ENCODE results near the gene DHCR24.

The DHCR24 gene

GRCh38 chr1:54864460-54865208 is 22.4 kb downstream of the DHCR24 start:
- no peak for FAIRE-seq

- no peak for FAIRE-seq
Observed at GRCh38 chr1:54863267-54863665, 23.7 kb downstream of the DHCR24 start.

DNA sequence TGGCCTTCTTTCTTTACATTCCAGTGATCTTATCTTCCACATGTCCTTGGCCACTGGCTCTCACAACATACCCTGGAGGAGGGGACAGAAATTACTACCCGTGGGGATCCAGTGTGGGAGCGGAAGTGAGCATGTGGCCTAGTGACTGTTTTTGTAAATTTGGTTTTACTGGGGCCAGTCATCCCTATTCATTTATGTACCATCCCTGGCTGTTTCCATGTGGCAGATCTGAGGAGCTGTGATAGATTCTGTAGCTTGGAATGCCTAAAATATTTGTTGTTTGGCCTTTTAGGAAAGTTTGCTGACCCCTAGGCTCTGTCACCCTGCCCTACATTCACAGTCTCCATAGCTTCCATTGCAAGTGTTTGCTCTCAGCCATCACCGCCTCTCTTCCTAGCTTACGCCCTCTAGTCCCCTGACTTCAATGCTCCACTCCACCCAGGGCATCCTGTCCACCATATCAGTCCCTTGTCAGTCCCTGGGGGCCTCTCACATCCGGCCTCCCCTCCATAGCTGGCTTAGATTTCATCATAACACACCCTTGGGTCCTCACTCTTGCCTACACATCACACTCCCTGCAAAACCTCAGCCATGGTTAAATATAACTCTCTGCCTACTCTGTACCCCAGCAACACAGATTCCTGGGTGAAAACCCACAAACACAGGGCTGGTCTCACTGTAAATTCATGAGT is 25.8 kb downstream of the DHCR24 start:
- no peak for FAIRE-seq

DNA sequence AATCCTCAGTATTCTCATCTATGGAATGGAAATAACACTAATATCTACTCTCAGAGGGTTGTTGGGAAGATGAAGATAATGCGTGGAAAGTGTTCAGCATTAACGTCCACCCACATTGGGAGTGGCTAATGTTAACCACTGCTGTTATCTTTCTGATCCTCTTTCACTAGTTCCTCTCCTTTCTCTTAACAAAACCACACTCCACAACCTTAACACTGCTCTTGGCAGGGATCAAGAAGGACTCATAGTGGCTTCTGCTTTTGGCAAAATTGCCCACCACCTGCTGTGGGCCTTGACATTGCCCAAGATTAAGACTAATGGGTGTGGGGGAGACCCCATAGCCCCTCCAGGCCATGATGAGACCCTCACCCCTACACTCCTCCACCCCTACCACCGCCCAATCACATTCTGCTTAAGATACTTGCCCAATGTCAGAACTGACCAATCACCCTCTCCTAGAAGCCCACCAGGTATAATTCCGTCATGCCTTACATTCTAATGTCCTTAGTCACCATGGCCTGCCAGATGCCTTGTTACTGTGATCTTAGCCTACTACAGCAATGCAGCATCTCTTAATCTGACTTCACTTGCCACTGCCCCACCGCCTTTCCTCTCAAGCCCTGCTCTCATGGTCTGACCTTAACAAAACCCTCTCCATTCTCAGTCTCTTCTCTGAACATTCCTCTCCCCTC is 27.1 kb downstream of the DHCR24 start:
- FAIRE-seq = no peak

GRCh38 chr1:54857746-54858561 is 29.0 kb downstream of the DHCR24 start:
- FAIRE-seq = no peak

GRCh38 chr1:54857141-54857540 is 29.9 kb downstream of the DHCR24 start:
- FAIRE-seq = no peak

GRCh38 chr1:54854381-54855020 is 32.5 kb downstream of the DHCR24 start:
- FAIRE-seq = no peak

GRCh38 chr1:54853793-54854370 is 33.1 kb downstream of the DHCR24 start:
- FAIRE-seq = no peak

GRCh38 chr1:54853096-54853792 is 33.8 kb downstream of the DHCR24 start:
- FAIRE-seq = no peak

DNA sequence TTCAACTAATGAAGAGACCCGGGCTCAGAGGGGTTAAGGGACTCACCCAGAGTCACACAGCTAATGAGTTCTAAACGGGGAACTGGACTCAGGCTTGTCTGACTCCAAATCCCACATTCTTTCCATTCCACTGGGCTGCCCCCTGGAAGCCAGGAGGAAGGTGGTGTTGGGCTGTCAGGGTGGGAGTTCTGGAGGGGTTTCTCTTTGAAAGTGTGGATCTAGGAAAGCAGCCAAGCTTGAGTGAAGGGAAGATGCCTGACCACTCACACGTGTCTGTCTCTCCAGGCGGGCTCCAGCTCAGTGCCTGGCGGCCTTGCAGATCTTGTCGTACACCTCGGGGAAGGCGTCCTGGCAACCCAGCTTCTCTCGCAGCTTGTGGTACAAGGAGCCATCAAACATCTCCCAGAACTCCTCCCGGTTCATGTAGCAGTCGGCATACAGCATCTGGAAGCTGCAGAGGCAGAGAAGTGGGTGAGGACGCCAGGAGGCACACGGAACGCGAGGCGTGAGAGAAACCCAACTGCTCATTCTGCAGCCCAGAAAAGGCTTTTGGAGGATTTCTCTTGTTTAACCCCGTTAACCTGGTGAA is 35.0 kb downstream of the DHCR24 start:
- no peak for FAIRE-seq

GRCh38 chr1:54851406-54851805 is 35.6 kb downstream of the DHCR24 start:
- FAIRE-seq = no peak

- no peak for FAIRE-seq
Observed at GRCh38 chr1:54850737-54851136, 36.3 kb downstream of the DHCR24 start.

- no peak for FAIRE-seq
Observed at GRCh38 chr1:54850069-54850730, 36.8 kb downstream of the DHCR24 start.

DNA sequence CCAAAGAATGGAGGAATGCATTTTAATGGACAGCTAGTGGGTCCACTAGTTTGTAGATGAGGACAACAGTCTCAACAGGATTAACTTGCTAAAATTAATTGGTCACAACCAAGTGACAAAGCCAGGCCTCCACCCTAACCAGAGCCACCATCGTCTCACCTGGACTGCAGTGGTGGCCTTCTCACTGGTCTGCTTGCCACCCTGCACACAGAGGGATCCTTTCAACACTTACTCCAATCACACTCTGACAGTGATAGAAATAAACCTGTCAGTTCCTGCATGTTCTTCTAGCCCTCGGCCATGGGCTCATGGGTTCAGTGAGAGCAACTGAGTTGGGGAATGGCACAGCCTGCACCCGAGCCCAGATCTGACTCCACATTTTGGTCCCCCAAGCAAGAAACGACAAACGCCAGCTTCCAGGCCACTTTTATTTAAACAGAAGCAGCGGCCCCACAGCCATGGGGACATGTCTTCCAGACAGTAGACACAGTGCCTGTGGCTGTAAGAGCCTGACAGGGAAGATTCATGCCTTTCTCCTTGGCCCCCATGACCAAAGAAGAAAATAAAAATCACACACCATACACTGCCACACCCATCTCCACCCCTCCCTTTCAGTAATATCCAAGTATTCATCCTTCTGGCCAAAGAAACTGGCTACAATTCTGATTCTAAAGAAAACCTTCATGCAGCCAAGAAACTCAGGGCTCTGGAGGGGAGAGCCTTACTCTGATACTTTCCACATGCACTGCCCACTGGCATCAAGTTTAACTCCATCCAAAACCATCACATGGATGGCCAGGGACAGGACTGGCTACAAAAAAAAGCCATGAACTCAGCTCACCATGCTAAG is 37.6 kb downstream of the DHCR24 start:
- FAIRE-seq = no peak

DNA sequence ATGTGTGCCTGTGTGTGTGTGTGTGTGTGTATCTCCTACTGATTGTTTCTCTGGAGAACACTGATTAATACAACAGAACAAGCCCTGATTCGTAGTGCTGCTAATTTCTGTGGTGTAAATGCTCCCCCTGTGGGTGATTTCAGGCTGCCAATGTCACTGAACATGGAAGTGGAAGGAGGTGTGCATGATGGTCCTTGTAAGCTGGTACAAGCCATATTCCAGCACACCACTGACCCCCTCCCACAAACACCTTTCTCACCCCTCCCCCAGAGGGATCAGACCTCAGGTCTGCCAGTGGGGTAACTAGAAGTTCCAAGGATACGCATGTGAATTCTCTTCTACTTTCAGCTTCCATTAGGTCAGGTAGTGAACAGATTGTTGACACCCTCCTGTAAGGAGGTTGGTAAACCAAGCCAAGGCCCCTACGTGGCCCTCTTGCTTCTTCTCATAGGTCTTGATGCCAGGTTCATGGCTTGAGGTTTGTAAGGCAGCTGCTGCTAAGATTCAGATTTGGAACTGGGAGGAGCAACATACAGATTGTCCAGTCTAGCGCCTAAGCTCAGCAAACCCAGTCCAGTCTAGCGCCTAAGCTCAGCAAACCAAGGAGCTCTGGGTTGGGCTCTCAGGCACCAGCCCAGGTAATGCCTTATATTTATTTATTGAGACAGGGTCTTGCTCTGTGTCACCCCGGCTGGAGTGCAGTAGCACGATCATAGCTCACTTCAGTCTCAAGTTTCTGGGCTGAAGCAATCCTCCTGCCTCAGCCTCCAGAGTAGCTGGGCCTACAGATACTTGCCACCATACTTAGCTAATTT is 38.7 kb downstream of the DHCR24 start:
- no peak for FAIRE-seq

DNA sequence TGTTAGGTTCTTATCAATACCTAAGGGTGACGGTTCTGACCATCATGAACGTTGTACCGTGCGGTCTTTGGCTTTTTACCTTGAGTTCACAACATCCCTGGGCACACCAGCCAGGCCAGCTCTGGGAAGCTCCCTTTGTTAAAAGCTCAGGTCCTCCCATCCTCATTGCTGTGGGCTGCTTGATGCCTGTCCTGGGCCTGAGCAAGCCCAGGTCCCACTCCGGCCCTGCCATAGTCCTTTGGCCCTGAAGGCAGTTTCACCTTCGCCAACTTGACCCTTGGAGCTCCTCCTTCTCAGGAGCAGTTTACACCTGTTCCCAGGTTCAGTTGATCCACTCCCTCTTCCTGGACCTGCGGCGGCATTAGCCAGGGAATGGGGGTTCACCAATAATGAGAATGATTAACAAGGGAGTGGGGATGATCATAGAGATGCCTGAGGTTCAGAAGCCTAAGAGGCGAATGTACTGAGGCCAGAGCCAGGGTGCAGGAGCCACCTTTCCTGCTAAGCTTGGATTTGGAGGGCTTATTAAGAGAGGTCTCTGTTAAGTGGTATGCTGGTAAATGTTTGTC is 40.2 kb downstream of the DHCR24 start:
- FAIRE-seq = no peak

GRCh38 chr1:54846301-54846700 is 40.7 kb downstream of the DHCR24 start:
- no peak for FAIRE-seq

GRCh38 chr1:54845772-54846171 is 41.2 kb downstream of the DHCR24 start:
- FAIRE-seq = no peak
